Heart right ventricle (tissue), 16 donors: ENCODE measurements around the gene GIT2. TPM values are rescaled to one million over a fixed set of nuclear protein-coding genes. Genes with fewer than 3 reads are reported as not detected.
A peak's percentile ranks its signal among the peaks of the same experiment; 100 is the strongest.

Experiments
- ATAC-seq, 8 donors: fragments of 200-7000 bp; cut with Tn5 transposase; one replicate each; pipeline ENCODE4 v1.9.1; 2020; ENCODE audit warnings: mild to moderate bottlenecking in 8 of 8, moderate library complexity in 8 of 8, moderate number of reproducible peaks in 1 of 8
- DNase-seq, 2 donors: peaks; one replicate each; pipeline ENCODE4 v3.0.0-alpha.2; 2020
- H3K27ac ChIP-seq, 10 donors: fragments of 200-600 bp; sonication (generic) in 2 of 10; one replicate each; pipeline versions ENCODE4 v1.5.0 to v1.8.0; 2020 to 2022; ENCODE audit warnings: mild to moderate bottlenecking in 3 of 10
- H3K27me3 ChIP-seq, 7 donors: fragments of 200-600 bp; one replicate each; pipeline ENCODE4 v1.8.0; 2021 to 2022; ENCODE audit warnings: mild to moderate bottlenecking in 2 of 7
- H3K36me3 ChIP-seq, 9 donors: fragments of 200-600 bp; sonication (generic) in 1 of 9; one replicate each; pipeline versions ENCODE4 v1.5.0 to v1.8.0; 2020 to 2022; ENCODE audit warnings: mild to moderate bottlenecking in 2 of 9
- H3K4me1 ChIP-seq, 9 donors: fragments of 200-600 bp; sonication (generic) in 1 of 9; one replicate each; pipeline versions ENCODE4 v1.5.0 to v1.8.0; 2020 to 2022; ENCODE audit warnings: mild to moderate bottlenecking in 4 of 9
- H3K4me3 ChIP-seq, 10 donors: fragments of 200-600 bp; sonication (generic) in 2 of 10; one replicate each; pipeline versions ENCODE4 v1.5.0 to v1.8.0; 2020 to 2022; ENCODE audit warnings: mild to moderate bottlenecking in 7 of 10, moderate library complexity in 2 of 10
- H3K9me3 ChIP-seq, 11 donors: fragments of 200-600 bp in 10 of 11; sonication (generic) in 2 of 11; one replicate each; pipeline versions ENCODE4 v1.5.0 to v1.8.0; 2013 to 2022; ENCODE audit warnings: mild to moderate bottlenecking in 2 of 11, control low read depth in 1 of 11, moderate library complexity in 1 of 11
- WGBS, 2 donors: extraction: QIAGEN DNeasy Blood & Tissue Kit; methylation state at CpG; one replicate each; pipeline ENCODE4 v1.1.7; 2013; ENCODE audit warnings: inconsistent platforms in 1 of 2; 5-methylcytosine and 5-hydroxymethylcytosine counted together
- intact Hi-C, 10 donors: fragments of 100-400 bp; cut with DNase I; formaldehyde crosslinking; loops; one replicate each; pipeline versions ENCODE4 v1.11.1 to v1.14.2; 2022
- polyA plus RNA-seq, 2 donors: library from polyadenylated mRNA; stranded (reverse); fragments of 200-250 nt; gene quantifications; one replicate each; pipeline ENCODE4 v1.2.3, GENCODE V29; 2013
- total RNA-seq, 10 donors: library from RNA; stranded (reverse); fragmentation: NEBNext Ultra II Directional in 3 of 10; extraction: Animal tissue kit (Norgen Biotek cat#: 25700) in 3 of 10; gene quantifications; one replicate each; pipeline versions ENCODE4 v1.2.1 to v1.2.4, GENCODE V29; 2021 to 2023
- TF ChIP-seq, protein P1 (sequence below), 9 donors: fragments of 200-600 bp; sonication (generic) in 2 of 9; IDR thresholded peaks; one replicate each; pipeline versions ENCODE4 v1.5.0 to v1.8.0; 2021 to 2022; ENCODE audit warnings: antibody characterized with exemption in 9 of 9, mild to moderate bottlenecking in 5 of 9, moderate library complexity in 1 of 9
- donor health status: Arrhythmogenic right ventricular cardiomyopathy.
- donor health status: ischemic (EF 13 %, LVEDD 7.1; RV severe dilation, severe dysfunction).
- donor health status: healthy with polysubstance abuse.
- donor health status: DM: no; HTN: yes; CAD: no.
- donor health status: DM: no; HTN: no; CAD: no.
- donor health status: ischemic (EF 25% LVEDD 6.9; RV normal size, moderate dysfunction).
- donor health status: ischemic (EF 25% LVEDD 5.7; RV mildly dilated, moderate dysfunction).
- donor health status: healthy.
- donor health status: DM: yes; HTN: yes; CAD: no.
- donor health status: Ischemic cardiomyopathy.
- donor health status: ischemic (EF 35%, LVEDD 5.7; RV mildly dilated, moderate dysfunction).
- donor health status: nonischemic (EF 11% LVEDD 7.7; RV severe dilation, severe dysfunction).
- donor health status: DM: yes; HTN: yes; CAD: no.
- donor health status: PGD.
- donor health status: ischemic (EF 29% LVEDD 5.4; RV normal size, mild dysfunction).
- donor health status: nonischemic (EF 23%, LVEDD 6.1; RV moderate dilation, normal function).

GIT2 gene
- total and polyA plus RNA-seq, 12 donors = 17.8 to 44.9 (median 38.9) TPM

DNA sequence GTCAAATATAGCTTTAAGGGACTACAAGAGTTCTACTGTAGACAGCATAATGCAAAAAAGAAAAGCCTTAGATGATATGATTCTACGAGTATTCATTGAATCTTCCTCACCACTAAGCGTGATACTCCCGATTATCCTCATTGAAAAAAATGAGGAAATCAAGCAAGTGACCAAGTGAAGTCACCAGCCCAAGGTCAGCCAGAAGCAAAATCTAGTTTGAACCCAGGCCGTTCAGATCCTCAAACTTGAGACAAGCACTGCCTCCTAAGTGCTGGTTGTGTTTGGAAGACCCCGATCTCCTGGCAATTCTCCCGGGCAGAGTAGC, 845 bp downstream of the GIT2 start:
- ATAC-seq = no peak
- Histone ChIP-seq H3K36me3 (peaks cover 0 to 27% (median 9%) of the 10 kb centered on the region in 9 donors), H3K9me3 (no peaks in the 10 kb centered on the region), H3K27ac (peak overlapping the region; percentile 83 to 98 (median 93)), H3K4me1 (peaks cover 0 to 67% (median 40%) of the 10 kb centered on the region in 9 donors), H3K4me3 (peak overlapping the region; percentile 74 to 99 (median 96)), H3K27me3 (no peaks in the 10 kb centered on the region)
- WGBS, 2 donors = 3% methylated on average over 6 of the region's 6 CpGs
- intact Hi-C loops = loop anchor here in 1 of 10 donors (10.0 kb wide), 1 partner anchor 51 kb away; no protein-coding TSS in a partner anchor
- no peak for DNase-seq
- TF ChIP-seq, protein P1, sequence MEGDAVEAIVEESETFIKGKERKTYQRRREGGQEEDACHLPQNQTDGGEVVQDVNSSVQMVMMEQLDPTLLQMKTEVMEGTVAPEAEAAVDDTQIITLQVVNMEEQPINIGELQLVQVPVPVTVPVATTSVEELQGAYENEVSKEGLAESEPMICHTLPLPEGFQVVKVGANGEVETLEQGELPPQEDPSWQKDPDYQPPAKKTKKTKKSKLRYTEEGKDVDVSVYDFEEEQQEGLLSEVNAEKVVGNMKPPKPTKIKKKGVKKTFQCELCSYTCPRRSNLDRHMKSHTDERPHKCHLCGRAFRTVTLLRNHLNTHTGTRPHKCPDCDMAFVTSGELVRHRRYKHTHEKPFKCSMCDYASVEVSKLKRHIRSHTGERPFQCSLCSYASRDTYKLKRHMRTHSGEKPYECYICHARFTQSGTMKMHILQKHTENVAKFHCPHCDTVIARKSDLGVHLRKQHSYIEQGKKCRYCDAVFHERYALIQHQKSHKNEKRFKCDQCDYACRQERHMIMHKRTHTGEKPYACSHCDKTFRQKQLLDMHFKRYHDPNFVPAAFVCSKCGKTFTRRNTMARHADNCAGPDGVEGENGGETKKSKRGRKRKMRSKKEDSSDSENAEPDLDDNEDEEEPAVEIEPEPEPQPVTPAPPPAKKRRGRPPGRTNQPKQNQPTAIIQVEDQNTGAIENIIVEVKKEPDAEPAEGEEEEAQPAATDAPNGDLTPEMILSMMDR (IDR thresholded peaks at IDR 0.05) = no peak

GRCh38 chr12:109994401-109995175, 1.6 kb downstream of the GIT2 start:
- Histone ChIP-seq H3K27ac (peak overlapping the region in 9 of 10 donors; percentile 22 to 98 (median 94)), H3K4me3 (peak overlapping the region in 9 of 10 donors; percentile 74 to 98 (median 96)), H3K9me3 (no peaks in the 10 kb centered on the region), H3K27me3 (no peaks in the 10 kb centered on the region), H3K36me3 (peaks cover 0 to 35% (median 15%) of the 10 kb centered on the region in 9 donors), H3K4me1 (peaks cover 0 to 68% (median 41%) of the 10 kb centered on the region in 9 donors)
- WGBS, 2 donors = 38 to 49% methylated on average over 6 of the region's 6 CpGs
- intact Hi-C loops = loop anchor here in 1 of 10 donors (10.0 kb wide), 1 partner anchor 50 kb away; no protein-coding TSS in a partner anchor
- ATAC-seq (no peak), DNase-seq (no peak)
- TF ChIP-seq, protein P1 (IDR thresholded peaks at IDR 0.05) = no peak

- no peak overlapping the region for H3K4me3 ChIP-seq
- no peak for ATAC-seq
- peaks cover 0 to 75% (median 43%) of the 10 kb centered on the region in 9 donors for H3K4me1 ChIP-seq
- intact Hi-C loops = loop anchor here in 1 of 10 donors (10.0 kb wide), 1 partner anchor 48 kb away; no protein-coding TSS in a partner anchor
- no peak for DNase-seq
- peaks cover 0 to 50% (median 16%) of the 10 kb centered on the region in 9 donors for H3K36me3 ChIP-seq
- no peaks in the 10 kb centered on the region for H3K27me3 ChIP-seq
- H3K27ac ChIP-seq = peak overlapping the region in 3 of 10 donors; percentile 0 to 16 (median 10)
- no peaks in the 10 kb centered on the region for H3K9me3 ChIP-seq
- TF ChIP-seq, protein P1 (IDR thresholded peaks at IDR 0.05) = no peak
- 89 to 93% methylated on average over 2 of the region's 2 CpGs for WGBS, 2 donors
Observed at GRCh38 chr12:109993091-109993490, 3.1 kb downstream of the GIT2 start.

DNA sequence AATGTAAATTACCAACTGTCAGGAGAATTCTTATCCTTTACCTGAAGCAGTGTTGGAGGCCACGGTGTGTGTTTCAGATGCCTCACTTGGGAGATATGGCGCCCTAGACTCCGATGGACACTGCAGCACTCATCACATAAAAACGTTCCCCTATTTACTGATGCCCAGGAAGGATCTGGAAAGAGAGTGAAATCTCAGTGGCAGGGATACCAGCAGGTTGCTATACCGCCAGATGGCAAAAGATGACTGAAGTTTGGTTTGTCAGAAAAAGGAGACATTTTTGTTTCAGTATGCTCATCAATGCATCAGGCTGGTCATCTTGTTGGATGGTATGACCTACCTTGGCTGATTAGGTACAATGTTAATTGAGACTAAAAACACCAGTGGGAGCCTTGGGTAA, 4.6 kb downstream of the GIT2 start:
- WGBS, 2 donors = 90 to 92% methylated on average over 5 of the region's 5 CpGs
- TF ChIP-seq, protein P1 (IDR thresholded peaks at IDR 0.05) = no peak

More for the DNA sequence above, 4.6 kb downstream of the GIT2 start:
- Histone ChIP-seq H3K27ac (no peak overlapping the region), H3K4me1 (peaks cover 0 to 73% (median 43%) of the 10 kb centered on the region in 9 donors), H3K4me3 (no peak overlapping the region), H3K9me3 (no peaks in the 10 kb centered on the region), H3K27me3 (no peaks in the 10 kb centered on the region), H3K36me3 (peaks cover 0 to 65% (median 22%) of the 10 kb centered on the region in 9 donors)
- ATAC-seq (no peak), DNase-seq (no peak)
- intact Hi-C loops = loop anchor here in 1 of 10 donors (10.0 kb wide), 1 partner anchor 47 kb away; no protein-coding TSS in a partner anchor
